Frontal cortex (tissue), 4 donors: Measurements from ENCODE around the gene ASIC3. TPM values are rescaled to one million over a fixed set of nuclear protein-coding genes. Genes with fewer than 3 reads are reported as not detected.

ENCODE experiments used
- DNase-seq, 2 donors: peaks; one replicate each; pipeline ENCODE4 v3.0.0; 2012; ENCODE audit warnings: low spot score in 2 of 2
- FAIRE-seq: peaks from 2 replicates; lab custom pipeline; 2012; peaks lifted over from hg19 to GRCh38; lab: Jason Lieb, UNC
- total RNA-seq: library from RNA; depleted of rRNA; stranded (reverse); fragments of >200 nt; gene quantifications from one replicate; pipeline ENCODE4 v1.2.3, GENCODE V29; 2014
- donor health status: control.
- donor health status: control.
- donor health status: control.

ASIC3 gene
- total RNA-seq, 1 donor from 2014 or later = 0.82 TPM

GRCh38 chr7:151094675-151095074, 46.3 kb downstream of the ASIC3 start:
- no peak for DNase-seq
- FAIRE-seq = no peak

DNA sequence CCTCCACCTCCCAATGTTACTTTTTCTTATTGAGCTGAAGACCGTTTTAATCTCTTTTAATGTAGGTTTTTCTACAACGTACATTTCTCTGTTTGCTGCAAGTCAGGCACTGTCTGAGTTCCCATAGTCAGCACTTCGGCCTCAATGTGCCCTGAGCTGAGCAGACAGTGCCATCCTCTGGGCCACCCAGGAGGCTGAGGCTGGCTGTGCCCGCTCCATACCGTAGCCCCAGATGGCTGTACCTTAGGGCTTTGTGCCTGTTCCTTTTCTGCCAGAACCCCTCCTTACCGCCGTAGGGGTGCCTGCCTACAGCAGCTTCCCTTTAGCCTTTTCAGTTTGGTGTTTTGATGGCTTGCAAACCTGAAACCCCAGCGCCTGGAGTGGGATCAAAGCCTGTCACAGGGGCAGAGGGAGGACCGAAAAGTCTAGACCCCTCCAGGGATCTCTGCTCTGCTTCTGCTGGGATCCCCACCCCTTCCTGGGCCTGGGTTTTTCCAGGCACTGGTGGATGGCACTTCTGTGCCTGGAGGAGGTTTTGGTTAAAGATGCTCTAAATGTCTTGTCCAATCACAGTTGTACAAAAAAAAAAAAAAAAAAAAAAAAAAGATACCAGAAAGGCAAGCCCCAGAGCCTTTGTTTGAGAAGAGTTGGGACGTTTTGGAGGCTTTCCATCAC, 46.9 kb downstream of the ASIC3 start:
- no peak for FAIRE-seq

DNA sequence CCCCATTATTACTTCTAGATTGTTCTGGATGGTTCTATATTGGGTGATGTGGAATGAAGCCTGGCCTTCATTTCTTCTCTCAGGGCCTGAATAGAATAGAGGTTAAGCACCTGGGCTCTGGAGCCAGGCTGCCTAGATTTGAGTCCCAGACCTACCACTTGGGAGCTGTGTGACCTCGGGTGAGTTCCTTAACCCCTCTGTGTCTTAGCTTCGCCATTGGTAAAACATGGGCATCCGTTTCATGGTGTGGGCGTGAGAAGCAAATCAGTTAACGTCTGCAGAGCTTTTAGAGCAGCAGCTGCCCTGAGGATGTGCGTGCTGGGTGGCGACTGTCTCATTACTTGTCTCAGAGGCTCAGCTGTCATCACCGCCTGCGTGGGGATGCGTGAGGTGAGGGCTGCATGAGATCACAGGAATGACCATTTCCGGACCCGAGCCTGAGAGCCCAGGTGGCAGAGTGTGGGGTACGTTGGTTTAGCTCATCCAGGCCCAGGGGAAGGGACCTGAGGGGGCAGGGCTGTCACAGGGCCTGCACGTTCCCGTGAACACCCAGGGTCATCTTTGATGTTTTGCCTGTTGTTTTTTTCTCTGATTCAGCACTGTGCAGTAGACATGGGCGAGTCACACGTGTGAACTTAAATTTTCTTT, 47.6 kb downstream of the ASIC3 start:
- DNase-seq (no peak), FAIRE-seq (no peak)

More for the DNA sequence above, 46.9 kb downstream of the ASIC3 start:
- DNase-seq = no peak

GRCh38 chr7:151099486-151100211, 51.3 kb downstream of the ASIC3 start:
- no peak for DNase-seq
- no peak for FAIRE-seq

DNA sequence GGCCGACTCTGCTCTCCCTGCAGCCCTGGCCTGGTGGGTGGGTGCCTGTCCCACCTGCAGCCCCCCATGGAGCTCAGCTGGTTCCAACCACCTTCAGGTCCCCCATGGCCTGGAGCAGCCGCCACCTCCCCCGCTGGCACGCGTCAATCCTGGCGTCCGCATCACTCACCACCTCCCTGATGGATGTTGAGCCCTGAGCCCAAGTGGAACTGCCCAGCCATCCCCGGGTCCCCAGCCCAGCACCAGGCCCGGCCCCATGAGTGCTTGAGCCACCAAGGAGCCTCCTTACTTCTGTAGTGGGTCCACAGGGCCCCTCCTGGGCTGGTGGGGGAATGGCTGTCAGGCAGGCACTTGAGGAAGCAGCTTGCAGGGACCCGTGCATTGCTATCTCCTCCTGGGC, 52.6 kb downstream of the ASIC3 start:
- no peak for FAIRE-seq
- no peak for DNase-seq

- FAIRE-seq (no peak), DNase-seq (no peak)
These were observed 53.5 kb downstream of the ASIC3 start for GRCh38 chr7:151101621-151102396.

Other genes starting within 250 kb of the ASIC3 start
- 2.4 TPM for gene TMEM176B, start 248.2 kb upstream of the ASIC3 start, total RNA-seq
- gene TMEM176A, start 247.8 kb upstream of the ASIC3 start, total RNA-seq = 1.2 TPM
- not detected for gene AOC1, start 196.0 kb upstream of the ASIC3 start, total RNA-seq
- 6.1 TPM for gene KCNH2, start 70.2 kb upstream of the ASIC3 start, total RNA-seq
- gene NOS3, start 57.5 kb upstream of the ASIC3 start, total RNA-seq = 0.82 TPM
- 2.4 TPM for gene ATG9B, start 24.0 kb upstream of the ASIC3 start, total RNA-seq
- gene ABCB8, start 20.1 kb upstream of the ASIC3 start, total RNA-seq = 22.8 TPM
- 47.7 TPM for gene CDK5, start 9.4 kb downstream of the ASIC3 start, total RNA-seq
- gene SLC4A2, start 11.1 kb downstream of the ASIC3 start, total RNA-seq = 10.6 TPM
- 32.6 TPM for gene FASTK, start 32.3 kb downstream of the ASIC3 start, total RNA-seq
- 10.2 TPM for gene TMUB1, start 35.0 kb downstream of the ASIC3 start, total RNA-seq
- gene AGAP3, start 37.9 kb downstream of the ASIC3 start, total RNA-seq = 92.9 TPM
- gene GBX1, start 119.2 kb downstream of the ASIC3 start, total RNA-seq = 0.41 TPM
- not detected for gene ASB10, start 138.7 kb downstream of the ASIC3 start, total RNA-seq
- not detected for gene H2BK1, start 162.0 kb downstream of the ASIC3 start, total RNA-seq
- 38.3 TPM for gene ABCF2, start 178.7 kb downstream of the ASIC3 start, total RNA-seq
- gene CHPF2, start 184.0 kb downstream of the ASIC3 start, total RNA-seq = 18.3 TPM
- gene SMARCD3, start 200.2 kb downstream of the ASIC3 start, total RNA-seq = 145 TPM